Adrenal gland (tissue), 12 donors: Measurements from ENCODE around the gene FHIT. TPM values are rescaled to one million over a fixed set of nuclear protein-coding genes. Genes with fewer than 3 reads are reported as not detected.
A peak's percentile ranks its signal among the peaks of the same experiment; 100 is the strongest.

Experiments used
- DNase-seq, 7 donors: peaks; one replicate each; pipeline ENCODE4 v3.0.0-alpha.2; 2019 to 2020
- H3K27ac ChIP-seq, 5 donors: fragments of 200-600 bp; sonication (generic) in 4 of 5; 1 replicate in 3 of 5; 2 replicates in 2 of 5; pipeline versions ENCODE4 v1.5.1 to v1.8.0; 2016 to 2020; ENCODE audit warnings: mild to moderate bottlenecking in 1 of 5
- H3K27me3 ChIP-seq: fragments of 200-600 bp; 2 replicates; pipeline ENCODE4 v1.8.0; 2021
- H3K36me3 ChIP-seq, 2 donors: fragments of 200-600 bp; replicated peaks in 1 of 2; 1 replicate in 1 of 2; 2 replicates in 1 of 2; pipeline versions ENCODE4 v1.5.1 to v1.8.0; 2018 to 2022
- H3K4me1 ChIP-seq, 2 donors: fragments of 200-600 bp; replicated peaks in 1 of 2; 1 replicate in 1 of 2; 2 replicates in 1 of 2; pipeline versions ENCODE4 v1.5.1 to v1.8.0; 2018 to 2021
- H3K4me3 ChIP-seq, 4 donors: fragments of 200-600 bp; sonication (generic) in 3 of 4; one replicate each; pipeline ENCODE4 v1.5.1; 2016 to 2018
- H3K9me3 ChIP-seq, 3 donors: fragments of 200-600 bp; sonication (generic) in 1 of 3; replicated peaks in 1 of 3; 1 replicate in 2 of 3; 2 replicates in 1 of 3; pipeline versions ENCODE4 v1.5.1 to v1.8.0; 2016 to 2021
- POLR2A ChIP-seq, 2 donors: fragments of 450-650 bp; IDR thresholded peaks; one replicate each; pipeline ENCODE4 v1.6.1; 2017; ENCODE audit warnings: antibody characterized with exemption in 2 of 2, mild to moderate bottlenecking in 2 of 2, moderate library complexity in 1 of 2
- WGBS, 4 donors: extraction: QIAGEN DNeasy Blood & Tissue Kit in 2 of 4; methylation state at CpG; one replicate each; pipeline versions ENCODE4 v1.1.5 to v1.1.7; 2013 to 2017; 5-methylcytosine and 5-hydroxymethylcytosine counted together
- intact Hi-C, 2 donors: fragments of 100-400 bp; cut with DNase I; formaldehyde crosslinking; loops; one replicate each; pipeline versions ENCODE4 v1.14.1 to v1.15.0; 2022 to 2023
- polyA plus RNA-seq, 3 donors: library from polyadenylated mRNA; stranded (reverse); fragments of 200-250 nt in 2 of 3; fragments of 350-450 nt in 1 of 3; fragmentation: Illumina TruSeq in 1 of 3; extraction: RNeasy Lipid Tissue Mini Kit (QIAGEN cat#74804) in 1 of 3; gene quantifications; one replicate each; pipeline ENCODE4 v1.2.3, GENCODE V29; 2013 to 2014
- total RNA-seq, 9 donors: library from RNA; depleted of rRNA in 4 of 9; stranded (reverse); fragments of >200 nt in 4 of 9; fragments of 120-200 nt in 1 of 9; fragmentation: NEBNext Ultra II Directional in 1 of 9; extraction: Animal tissue kit (Norgen Biotek cat#: 25700) in 1 of 9; gene quantifications; one replicate each; pipeline versions ENCODE4 v1.1.0 to v1.2.4, GENCODE V29; 2013 to 2023
- TF ChIP-seq, protein P1 (sequence below), 6 experiments: fragments of 450-650 bp in 4 of 6; fragments of 200-600 bp in 2 of 6; sonication (generic) in 1 of 6; IDR thresholded peaks; 1 replicate in 5 of 6; 2 replicates in 1 of 6; pipeline versions ENCODE4 v1.5.1 to v1.8.0; 2016 to 2021; ENCODE audit warnings: antibody characterized with exemption in 6 of 6, mild to moderate bottlenecking in 2 of 6, moderate library complexity in 1 of 6
- donor health status: healthy with polysubstance abuse.
- donor health status: Bipolar disorder and iron deficiency.
- donor health status: DM: yes; HTN: yes; CAD: no.
- donor health status: DM: no; HTN: no; CAD: no.
- donor health status: DM: no; HTN: no; CAD: no.
- donor health status: DM: yes; HTN: yes; CAD: no.

Gene FHIT
- total and polyA plus RNA-seq, 12 donors = 14.1 to 43.9 (median 28.8) TPM

DNA sequence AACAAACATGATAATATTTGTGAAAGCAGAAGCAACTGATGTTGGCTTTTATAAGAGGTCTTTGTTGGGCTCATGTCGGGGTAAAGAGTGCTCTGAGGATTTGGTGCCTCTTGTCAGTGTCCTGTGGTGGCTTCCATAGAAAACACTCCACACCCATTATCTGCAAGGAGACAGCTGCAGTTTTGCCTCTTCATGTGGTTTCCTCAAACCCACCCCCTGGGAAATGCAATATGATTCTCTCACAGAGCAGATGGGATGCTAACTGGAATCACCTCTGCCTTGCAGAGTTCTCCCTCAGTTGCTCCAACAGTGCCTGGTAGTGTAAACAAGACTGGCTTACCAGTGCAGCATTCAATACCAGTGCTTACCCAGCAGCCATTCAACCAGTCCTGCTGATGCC, 1430.0 kb downstream of the FHIT start:
- no peak for DNase-seq
- Histone ChIP-seq H3K36me3 (no peaks in the 10 kb centered on the region), H3K9me3 (no peaks in the 10 kb centered on the region), H3K4me1 (peaks cover 6 to 14% of the 10 kb centered on the region in 2 donors), H3K27ac (no peak overlapping the region), H3K27me3 (no peaks in the 10 kb centered on the region), H3K4me3 (no peak overlapping the region)
- no peak for TF ChIP-seq POLR2A (IDR thresholded peaks at IDR 0.05)
- TF ChIP-seq, protein P1, sequence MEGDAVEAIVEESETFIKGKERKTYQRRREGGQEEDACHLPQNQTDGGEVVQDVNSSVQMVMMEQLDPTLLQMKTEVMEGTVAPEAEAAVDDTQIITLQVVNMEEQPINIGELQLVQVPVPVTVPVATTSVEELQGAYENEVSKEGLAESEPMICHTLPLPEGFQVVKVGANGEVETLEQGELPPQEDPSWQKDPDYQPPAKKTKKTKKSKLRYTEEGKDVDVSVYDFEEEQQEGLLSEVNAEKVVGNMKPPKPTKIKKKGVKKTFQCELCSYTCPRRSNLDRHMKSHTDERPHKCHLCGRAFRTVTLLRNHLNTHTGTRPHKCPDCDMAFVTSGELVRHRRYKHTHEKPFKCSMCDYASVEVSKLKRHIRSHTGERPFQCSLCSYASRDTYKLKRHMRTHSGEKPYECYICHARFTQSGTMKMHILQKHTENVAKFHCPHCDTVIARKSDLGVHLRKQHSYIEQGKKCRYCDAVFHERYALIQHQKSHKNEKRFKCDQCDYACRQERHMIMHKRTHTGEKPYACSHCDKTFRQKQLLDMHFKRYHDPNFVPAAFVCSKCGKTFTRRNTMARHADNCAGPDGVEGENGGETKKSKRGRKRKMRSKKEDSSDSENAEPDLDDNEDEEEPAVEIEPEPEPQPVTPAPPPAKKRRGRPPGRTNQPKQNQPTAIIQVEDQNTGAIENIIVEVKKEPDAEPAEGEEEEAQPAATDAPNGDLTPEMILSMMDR (IDR thresholded peaks at IDR 0.05) = no peak
- 85 to 87% (median 85%) methylated on average over 1 of the region's 1 CpG for WGBS, 4 donors
- intact Hi-C loops = no loop called here

DNA sequence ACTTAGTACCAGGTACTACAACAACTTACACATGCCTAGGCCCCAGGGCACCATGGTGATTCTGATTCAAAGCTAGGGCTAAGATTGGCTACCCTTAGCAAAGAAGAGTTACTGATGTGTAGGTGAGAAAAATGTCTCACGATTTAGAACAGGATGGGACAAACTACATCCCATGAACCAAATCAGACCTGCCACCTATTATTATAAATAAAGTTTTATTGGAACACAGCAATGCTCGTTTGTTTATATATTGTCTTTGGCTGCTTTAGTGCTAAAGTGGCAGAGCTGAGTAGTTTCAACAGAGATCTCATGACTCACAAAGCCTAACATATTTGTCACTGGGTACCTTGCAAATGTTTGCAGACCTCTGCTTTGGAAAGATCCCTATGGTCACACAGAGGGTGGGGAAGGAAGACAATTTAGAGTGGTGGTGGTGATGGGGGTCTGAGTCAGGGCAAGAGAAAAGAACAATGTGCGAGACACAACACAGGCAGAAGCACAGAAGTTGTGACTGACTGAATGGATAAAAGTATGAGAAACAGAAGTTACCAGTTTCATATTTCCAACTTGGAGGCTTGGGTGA, 1430.8 kb downstream of the FHIT start:
- intact Hi-C loops = no loop called here
- no peak for DNase-seq
- Histone ChIP-seq H3K4me1 (peaks cover 6 to 14% of the 10 kb centered on the region in 2 donors), H3K36me3 (no peaks in the 10 kb centered on the region), H3K27ac (no peak overlapping the region), H3K27me3 (no peaks in the 10 kb centered on the region), H3K4me3 (no peak overlapping the region), H3K9me3 (no peaks in the 10 kb centered on the region)
- WGBS, 4 donors = 81 to 90% (median 83%) methylated on average over 3 of the region's 3 CpGs
- TF ChIP-seq, protein P1 (IDR thresholded peaks at IDR 0.05) = no peak
- no peak for TF ChIP-seq POLR2A (IDR thresholded peaks at IDR 0.05)

DNA sequence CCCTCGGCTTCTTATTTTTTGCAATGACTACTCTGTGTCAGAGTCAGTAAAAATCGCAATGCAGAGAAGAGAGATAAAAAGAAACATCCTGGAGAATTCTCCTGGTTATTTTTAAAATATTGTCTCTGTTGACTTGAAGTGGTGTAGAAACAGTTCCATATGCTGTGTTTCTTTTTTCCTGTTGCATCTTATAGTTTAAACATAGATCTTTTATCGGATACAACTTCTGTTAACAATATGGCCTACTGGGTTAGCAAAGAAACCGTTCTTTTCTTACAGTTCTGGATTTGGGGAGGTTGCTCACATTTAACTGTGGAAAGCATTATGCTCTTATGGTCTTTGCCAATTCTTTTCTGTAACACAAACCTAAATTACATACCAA, 1432.3 kb downstream of the FHIT start:
- peaks cover 6 to 14% of the 10 kb centered on the region in 2 donors for H3K4me1 ChIP-seq
- TF ChIP-seq, protein P1 (IDR thresholded peaks at IDR 0.05) = no peak
- TF ChIP-seq POLR2A (IDR thresholded peaks at IDR 0.05) = no peak
- intact Hi-C loops = no loop called here
- DNase-seq = no peak
- H3K27me3 ChIP-seq = no peaks in the 10 kb centered on the region
- H3K36me3 ChIP-seq = no peaks in the 10 kb centered on the region
- H3K9me3 ChIP-seq = no peaks in the 10 kb centered on the region
- H3K4me3 ChIP-seq = no peak overlapping the region
- H3K27ac ChIP-seq = no peak overlapping the region
- WGBS, 4 donors = 83 to 85% (median 84%) methylated on average over 4 of the region's 4 CpGs

DNA sequence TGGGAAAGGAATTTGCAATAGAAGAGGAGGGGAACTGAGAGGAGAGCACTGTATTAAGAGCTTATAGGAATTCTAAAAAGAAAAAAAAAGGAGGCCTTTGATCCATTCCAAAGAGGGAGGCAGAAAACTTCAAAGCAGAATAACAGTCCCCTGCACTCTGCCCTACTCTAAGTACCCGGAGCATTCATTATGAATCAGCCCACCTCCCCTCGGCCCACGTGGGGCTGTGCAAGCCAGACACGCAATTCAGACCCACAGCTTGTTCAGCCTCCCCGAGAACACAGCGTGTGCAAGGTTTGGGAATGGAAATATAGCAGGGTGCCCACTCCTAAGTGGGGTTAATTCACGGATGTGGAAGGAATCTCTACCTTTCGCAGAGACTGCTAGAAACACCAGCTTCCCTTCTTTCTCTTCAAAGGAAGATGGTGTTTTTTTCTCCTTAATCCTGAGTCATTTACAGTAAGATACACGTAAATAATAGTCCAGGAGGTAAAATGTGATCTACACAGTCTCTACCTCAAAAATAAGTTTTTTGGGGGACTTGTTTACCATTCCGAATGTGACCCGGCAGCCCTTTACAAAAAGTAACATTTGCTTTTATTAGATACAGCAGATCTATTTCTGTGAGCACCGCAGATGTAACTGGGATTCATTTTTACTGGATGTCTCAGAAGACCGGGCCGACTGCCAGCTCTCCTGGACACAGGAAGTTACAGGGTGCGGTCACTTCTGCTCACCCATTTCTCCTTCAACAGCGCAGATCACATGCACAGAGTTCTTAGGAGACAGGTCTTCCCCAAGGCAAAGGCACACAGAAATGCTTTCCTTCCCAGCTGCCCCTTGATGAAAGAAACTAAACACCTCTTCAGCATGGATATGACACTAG, 1433.0 kb downstream of the FHIT start:
- intact Hi-C loops = no loop called here
- WGBS, 4 donors = 36 to 51% (median 43%) methylated on average over 16 of the region's 16 CpGs
- H3K4me1 ChIP-seq = peaks cover 6 to 14% of the 10 kb centered on the region in 2 donors
- no peak for TF ChIP-seq POLR2A (IDR thresholded peaks at IDR 0.05)
- TF ChIP-seq, protein P1 (IDR thresholded peaks at IDR 0.05) = no peak
- DNase-seq = peak; percentile 42 to 87 (median 80)
- no peaks in the 10 kb centered on the region for H3K9me3 ChIP-seq
- no peak overlapping the region for H3K4me3 ChIP-seq
- peak overlapping the region in 1 of 5 donors; percentile 1 for H3K27ac ChIP-seq
- no peaks in the 10 kb centered on the region for H3K27me3 ChIP-seq
- no peaks in the 10 kb centered on the region for H3K36me3 ChIP-seq
